ENCODE measurements around the gene NAV1. TPM values are rescaled to one million over a fixed set of nuclear protein-coding genes. Genes with fewer than 3 reads are reported as not detected.

Gene NAV1
- total and polyA plus RNA-seq, 12 donors, result 3.0 to 21.9 (median 12.8) TPM

DNA sequence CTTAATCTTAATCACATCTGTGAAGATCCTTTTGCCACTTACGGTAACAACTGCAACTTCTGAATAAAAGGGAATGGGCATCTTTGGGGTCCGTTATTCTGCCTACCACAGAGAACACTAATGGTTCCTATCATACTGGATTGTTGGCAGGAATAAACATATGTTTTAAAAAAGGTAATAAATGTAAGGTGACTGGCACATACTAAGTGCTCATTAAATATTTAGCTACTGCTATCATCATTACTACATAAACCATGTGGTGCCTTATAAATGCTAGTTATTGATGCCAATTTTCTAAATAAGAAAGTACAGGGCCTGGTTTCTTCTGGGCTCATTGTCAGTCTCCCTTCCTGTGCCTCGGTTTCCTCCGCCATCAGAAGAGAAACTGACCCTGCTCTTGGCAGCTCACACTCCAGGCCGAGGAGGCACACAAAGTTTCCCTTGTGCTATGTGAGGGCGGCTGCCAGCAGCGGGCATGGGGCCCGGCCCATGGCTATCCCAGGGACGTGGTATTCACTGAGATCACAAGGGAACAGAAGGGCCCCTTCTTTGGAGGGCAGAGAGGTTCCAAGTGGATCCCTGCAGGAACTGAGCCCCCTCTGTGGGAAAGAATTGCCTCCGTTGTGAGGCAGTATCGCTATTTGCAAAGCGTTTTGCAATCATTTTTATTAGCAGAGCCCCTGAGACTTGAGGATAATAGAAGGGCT lies 26.2 kb downstream of the NAV1 start:
- Histone ChIP-seq H3K4me1 (replicated peaks in 1 of 2) (no peaks in the 10 kb centered on the region), H3K27ac (no peak overlapping the region), H3K36me3 (replicated peaks in 1 of 2) (no peaks in the 10 kb centered on the region), H3K4me3 (no peak overlapping the region), H3K9me3 (replicated peaks in 1 of 3) (no peaks in the 10 kb centered on the region), H3K27me3 (no peaks in the 10 kb centered on the region)
- intact Hi-C loops (cut with DNase I), result no loop called here
- 85 to 95% (median 89%) methylated on average over 8 to 12 of the region's 12 CpGs for WGBS, 4 donors
- TF ChIP-seq POLR2A (IDR thresholded peaks at IDR 0.05), result no peak
- TF ChIP-seq CTCF (IDR thresholded peaks at IDR 0.05), result no peak
- no peak for DNase-seq

DNA sequence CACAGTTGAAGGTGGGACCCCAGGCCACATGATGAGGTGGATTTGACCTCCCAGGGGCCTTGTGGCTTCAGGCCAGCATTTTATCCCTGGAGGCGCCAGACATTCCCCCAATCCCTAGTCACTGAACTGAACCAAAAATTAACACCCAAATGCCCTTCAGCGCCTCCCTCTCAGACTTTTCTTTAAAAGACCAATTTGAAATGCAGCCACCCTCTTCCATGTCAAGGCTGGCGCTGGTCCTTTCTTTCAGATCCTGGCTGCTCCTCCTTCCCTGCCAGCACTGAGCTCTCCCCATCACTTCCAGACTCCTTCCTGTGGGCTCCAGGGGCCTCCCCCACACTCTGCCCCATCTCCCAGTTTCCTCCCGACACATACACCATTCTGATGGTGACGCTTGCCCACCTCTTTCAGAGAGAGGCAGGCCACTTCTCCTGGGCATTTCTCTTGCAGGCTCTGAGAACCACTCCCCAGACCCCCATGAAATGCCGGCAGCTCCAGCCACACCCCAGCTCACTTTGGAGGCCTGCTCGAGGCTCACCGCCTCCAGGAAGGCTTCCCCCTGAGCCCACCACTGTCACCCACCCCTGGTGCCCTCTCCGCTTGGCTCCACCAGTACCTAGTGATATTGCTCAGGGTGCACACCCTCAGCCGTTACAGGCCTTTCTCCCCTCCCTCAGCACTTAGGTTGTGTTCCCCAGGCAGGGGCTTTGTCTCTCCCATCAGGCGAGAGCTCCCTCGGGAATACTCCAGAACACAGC lies 27.0 kb downstream of the NAV1 start:
- H3K36me3 ChIP-seq (replicated peaks in 1 of 2), result no peaks in the 10 kb centered on the region
- intact Hi-C loops (cut with DNase I), result no loop called here
- 88 to 93% (median 90%) methylated on average over 10 to 12 of the region's 12 CpGs for WGBS, 4 donors
- H3K27ac ChIP-seq, result no peak overlapping the region
- DNase-seq, result no peak
- no peaks in the 10 kb centered on the region for H3K9me3 ChIP-seq (replicated peaks in 1 of 3)
- no peak overlapping the region for H3K4me3 ChIP-seq
- H3K4me1 ChIP-seq (replicated peaks in 1 of 2), result no peaks in the 10 kb centered on the region
- H3K27me3 ChIP-seq, result no peaks in the 10 kb centered on the region
- TF ChIP-seq CTCF (IDR thresholded peaks at IDR 0.05), result no peak
- no peak for TF ChIP-seq POLR2A (IDR thresholded peaks at IDR 0.05)

GRCh38 chr1:201566529-201566823 lies 27.5 kb downstream of the NAV1 start:
- H3K4me1 ChIP-seq (replicated peaks in 1 of 2), result no peaks in the 10 kb centered on the region
- no peak overlapping the region for H3K27ac ChIP-seq
- H3K9me3 ChIP-seq (replicated peaks in 1 of 3), result no peaks in the 10 kb centered on the region

More at GRCh38 chr1:201566529-201566823, 27.5 kb downstream of the NAV1 start:
- Histone ChIP-seq H3K27me3 (no peaks in the 10 kb centered on the region), H3K36me3 (replicated peaks in 1 of 2) (no peaks in the 10 kb centered on the region), H3K4me3 (no peak overlapping the region)
- intact Hi-C loops (cut with DNase I), result no loop called here
- TF ChIP-seq POLR2A (IDR thresholded peaks at IDR 0.05) (no peak), CTCF (IDR thresholded peaks at IDR 0.05) (no peak)
- 65 to 82% (median 80%) methylated on average over 2 of the region's 2 CpGs for WGBS, 4 donors
- DNase-seq, result no peak
